Activated naive CD8-positive, alpha-beta T cell treated with anti-CD3 and anti-CD28 coated beads, Interleukin-2, amount 10 ng/mL, durations not matched to agents 7 days and 5 days (primary cell): ENCODE measurements around the gene TNFRSF19. TPM values are rescaled to one million over a fixed set of nuclear protein-coding genes. Genes with fewer than 3 reads are reported as not detected.

ENCODE experiments used
- total RNA-seq, 2 experiments: library from RNA; stranded (reverse); gene quantifications; one replicate each; pipeline ENCODE4 v1.2.3, GENCODE V29; 2021

The TNFRSF19 gene
- total RNA-seq, 2 experiments from 2014 or later = not detected

Other genes starting within 250 kb of the TNFRSF19 start
- 10 to 100 TPM; 27.4 to 30.9 TPM for gene SACS, start 136.7 kb upstream of the TNFRSF19 start, total RNA-seq